ENCODE data around the gene SRRM4. TPM values are rescaled to one million over a fixed set of nuclear protein-coding genes. Genes with fewer than 3 reads are reported as not detected.

Gene SRRM4
- total RNA-seq, 1 experiment from 2014 or later, result under 0.01 TPM

DNA sequence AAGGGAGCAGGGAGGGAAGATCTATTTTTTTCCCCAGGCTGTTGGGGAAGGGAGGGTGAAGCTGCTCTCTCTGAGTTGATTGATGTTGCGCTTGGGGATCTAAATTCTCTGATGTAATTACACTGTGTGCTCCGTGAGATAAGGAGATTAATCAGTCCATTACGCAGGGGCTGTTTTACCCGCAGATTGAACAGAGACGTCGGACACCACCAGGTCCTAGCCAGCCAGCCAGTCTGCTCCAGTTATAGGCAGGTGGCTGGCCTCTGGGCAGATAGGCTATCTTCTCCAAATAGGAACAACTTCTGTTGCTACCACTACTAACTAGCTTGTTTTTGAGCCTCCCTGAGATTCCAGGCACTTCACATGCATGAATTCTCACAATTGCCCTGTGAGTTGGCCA is 91.1 kb downstream of the SRRM4 start:
- Histone ChIP-seq H3K27ac (ENCODE audit: low read length) (no peak overlapping the region), H4K20me1 (ENCODE audit: low read length) (no peaks in the 10 kb centered on the region), H3F3A (ENCODE audit: low read length, unreplicated experiment) (no peaks in the 10 kb centered on the region), H3K27me3 (ENCODE audit: low read length) (peaks cover 42% of the 10 kb centered on the region), H3K4me3 (ENCODE audit: low read length) (no peak overlapping the region), H3K9ac (ENCODE audit: low read length) (no peak overlapping the region), H3K9me3 (ENCODE audit: low read length) (no peaks in the 10 kb centered on the region), H3K9me2 (replicated peaks; ENCODE audit: low read length) (no peaks in the 10 kb centered on the region), H3K4me1 (ENCODE audit: insufficient read depth, low read length) (no peaks in the 10 kb centered on the region), H3K79me2 (ENCODE audit: low read length) (no peaks in the 10 kb centered on the region), H3K36me3 (ENCODE audit: low read depth, low read length) (no peaks in the 10 kb centered on the region), H3K4me2 (ENCODE audit: low read length) (no peak overlapping the region), H2AFZ (ENCODE audit: low read length) (no peak overlapping the region)
- no peak for ATAC-seq
- intact Hi-C loops (cut with micrococcal nuclease), result no loop called here
- no peak for DNase-seq
- ChIA-PET CTCF (interaction anchor here (0.6 kb wide), 1 partner anchor 955 kb away, joined by 7 read pairs; no protein-coding TSS in a partner anchor), POLR2A (ENCODE audit: unreplicated experiment) (no interaction called here)
- no TSS peak for BruUV-seq (replicated peaks)
- TF ChIP-seq, protein P1, sequence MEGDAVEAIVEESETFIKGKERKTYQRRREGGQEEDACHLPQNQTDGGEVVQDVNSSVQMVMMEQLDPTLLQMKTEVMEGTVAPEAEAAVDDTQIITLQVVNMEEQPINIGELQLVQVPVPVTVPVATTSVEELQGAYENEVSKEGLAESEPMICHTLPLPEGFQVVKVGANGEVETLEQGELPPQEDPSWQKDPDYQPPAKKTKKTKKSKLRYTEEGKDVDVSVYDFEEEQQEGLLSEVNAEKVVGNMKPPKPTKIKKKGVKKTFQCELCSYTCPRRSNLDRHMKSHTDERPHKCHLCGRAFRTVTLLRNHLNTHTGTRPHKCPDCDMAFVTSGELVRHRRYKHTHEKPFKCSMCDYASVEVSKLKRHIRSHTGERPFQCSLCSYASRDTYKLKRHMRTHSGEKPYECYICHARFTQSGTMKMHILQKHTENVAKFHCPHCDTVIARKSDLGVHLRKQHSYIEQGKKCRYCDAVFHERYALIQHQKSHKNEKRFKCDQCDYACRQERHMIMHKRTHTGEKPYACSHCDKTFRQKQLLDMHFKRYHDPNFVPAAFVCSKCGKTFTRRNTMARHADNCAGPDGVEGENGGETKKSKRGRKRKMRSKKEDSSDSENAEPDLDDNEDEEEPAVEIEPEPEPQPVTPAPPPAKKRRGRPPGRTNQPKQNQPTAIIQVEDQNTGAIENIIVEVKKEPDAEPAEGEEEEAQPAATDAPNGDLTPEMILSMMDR (conservative IDR thresholded peaks at IDR 0.05; ENCODE audit: low read depth, low read length), result no peak
- TF ChIP-seq EZH2phosphoT487 (IDR thresholded peaks at IDR 0.05; ENCODE audit: borderline replicate concordance, low read length), result no peak
- TF ChIP-seq EZH2 (IDR thresholded peaks at IDR 0.05; ENCODE audit: low read length, unreplicated experiment), result no peak

- POLR2A ChIA-PET (ENCODE audit: unreplicated experiment), result no interaction called here
- Histone ChIP-seq H3K4me2 (ENCODE audit: low read length) (no peak overlapping the region), H2AFZ (ENCODE audit: low read length) (no peak overlapping the region), H3K9me3 (ENCODE audit: low read length) (no peaks in the 10 kb centered on the region), H4K20me1 (ENCODE audit: low read length) (no peaks in the 10 kb centered on the region), H3K27ac (ENCODE audit: low read length) (no peak overlapping the region), H3K9me2 (replicated peaks; ENCODE audit: low read length) (no peaks in the 10 kb centered on the region), H3K9ac (ENCODE audit: low read length) (no peak overlapping the region), H3F3A (ENCODE audit: low read length, unreplicated experiment) (no peaks in the 10 kb centered on the region), H3K79me2 (ENCODE audit: low read length) (no peaks in the 10 kb centered on the region), H3K36me3 (ENCODE audit: low read depth, low read length) (no peaks in the 10 kb centered on the region), H3K4me3 (ENCODE audit: low read length) (no peak overlapping the region), H3K27me3 (ENCODE audit: low read length) (peaks cover 29% of the 10 kb centered on the region), H3K4me1 (ENCODE audit: insufficient read depth, low read length) (no peaks in the 10 kb centered on the region)
- no TSS peak for BruUV-seq (replicated peaks)
- CTCF ChIA-PET, result no interaction called here
- TF ChIP-seq EZH2 (IDR thresholded peaks at IDR 0.05; ENCODE audit: low read length, unreplicated experiment), result no peak
- no peak for TF ChIP-seq EZH2phosphoT487 (IDR thresholded peaks at IDR 0.05; ENCODE audit: borderline replicate concordance, low read length)
- TF ChIP-seq, protein P1 (conservative IDR thresholded peaks at IDR 0.05; ENCODE audit: low read depth, low read length), result no peak
- intact Hi-C loops (cut with micrococcal nuclease), result no loop called here
- ATAC-seq, result no peak
- no peak for DNase-seq
These were observed 94.0 kb downstream of the SRRM4 start for GRCh38 chr12:119075222-119075787.

DNA sequence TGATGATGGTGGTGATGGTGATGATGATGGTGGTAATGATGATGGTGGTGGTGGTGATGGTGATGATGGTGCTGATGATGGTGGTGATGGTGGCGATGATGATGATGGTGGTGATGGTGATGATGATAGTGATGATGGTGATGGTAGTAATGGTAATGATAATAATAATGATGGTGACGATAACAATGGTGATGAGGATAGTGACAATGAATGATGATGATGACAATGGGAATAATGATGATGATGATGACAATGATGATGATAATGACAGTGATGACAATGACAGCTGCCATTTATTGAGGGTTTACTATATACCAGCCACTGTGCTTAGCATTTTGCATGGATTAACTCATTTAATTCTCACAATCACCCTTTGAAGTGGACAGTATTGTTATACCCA is 94.6 kb downstream of the SRRM4 start:
- Histone ChIP-seq H3K27me3 (ENCODE audit: low read length) (peaks cover 29% of the 10 kb centered on the region), H3K36me3 (ENCODE audit: low read depth, low read length) (no peaks in the 10 kb centered on the region), H3K79me2 (ENCODE audit: low read length) (no peaks in the 10 kb centered on the region), H3K4me2 (ENCODE audit: low read length) (no peak overlapping the region), H3K4me1 (ENCODE audit: insufficient read depth, low read length) (no peaks in the 10 kb centered on the region), H3K27ac (ENCODE audit: low read length) (no peak overlapping the region), H3K9me3 (ENCODE audit: low read length) (no peaks in the 10 kb centered on the region), H4K20me1 (ENCODE audit: low read length) (no peaks in the 10 kb centered on the region), H3K9ac (ENCODE audit: low read length) (no peak overlapping the region), H3K9me2 (replicated peaks; ENCODE audit: low read length) (no peaks in the 10 kb centered on the region), H2AFZ (ENCODE audit: low read length) (no peak overlapping the region), H3F3A (ENCODE audit: low read length, unreplicated experiment) (no peaks in the 10 kb centered on the region), H3K4me3 (ENCODE audit: low read length) (no peak overlapping the region)
- ATAC-seq, result no peak
- ChIA-PET CTCF (no interaction called here), POLR2A (ENCODE audit: unreplicated experiment) (no interaction called here)
- TF ChIP-seq, protein P1 (conservative IDR thresholded peaks at IDR 0.05; ENCODE audit: low read depth, low read length), result no peak
- TF ChIP-seq EZH2phosphoT487 (IDR thresholded peaks at IDR 0.05; ENCODE audit: borderline replicate concordance, low read length) (no peak), EZH2 (IDR thresholded peaks at IDR 0.05; ENCODE audit: low read length, unreplicated experiment) (no peak)
- BruUV-seq (replicated peaks), result no TSS peak
- DNase-seq, result no peak
- intact Hi-C loops (cut with micrococcal nuclease), result no loop called here
